Measurements from ENCODE around the gene ASB2.

GRCh38 chr14:93970585-93970964 lies 5.8 kb downstream of the ASB2 start:
- peak in 2 of 3 experiments; percentile 57 to 92 for TF ChIP-seq CTCF (optimal IDR thresholded peaks at IDR 0.05 in 1 of 3, IDR thresholded peaks at IDR 0.05 in 1 of 3, conservative IDR thresholded peaks at IDR 0.05 in 1 of 3; ENCODE audit: extremely low read depth in 1 of 3, insufficient read depth in 2 of 3, low read length in 3 of 3)
- TF ChIP-seq EZH2 (IDR thresholded peaks at IDR 0.05; ENCODE audit: low read length): no peak

All from keratinocyte (primary cell).